GM21381 (cell line): ENCODE measurements around the gene RBM25.
"Not testable (repeated sequence)": the region's sequence is repeated elsewhere in the genome, so short reads cannot be mapped to it uniquely, and the experiment has no call there.

Experiments
- ATAC-seq: cut with Tn5 transposase; IDR thresholded peaks from one replicate; pipeline ENCODE4 v1.9.1; 2021; ENCODE audit warnings: mild to moderate bottlenecking, moderate library complexity; ENCODE audit not compliant: unreplicated experiment

RBM25 gene

DNA sequence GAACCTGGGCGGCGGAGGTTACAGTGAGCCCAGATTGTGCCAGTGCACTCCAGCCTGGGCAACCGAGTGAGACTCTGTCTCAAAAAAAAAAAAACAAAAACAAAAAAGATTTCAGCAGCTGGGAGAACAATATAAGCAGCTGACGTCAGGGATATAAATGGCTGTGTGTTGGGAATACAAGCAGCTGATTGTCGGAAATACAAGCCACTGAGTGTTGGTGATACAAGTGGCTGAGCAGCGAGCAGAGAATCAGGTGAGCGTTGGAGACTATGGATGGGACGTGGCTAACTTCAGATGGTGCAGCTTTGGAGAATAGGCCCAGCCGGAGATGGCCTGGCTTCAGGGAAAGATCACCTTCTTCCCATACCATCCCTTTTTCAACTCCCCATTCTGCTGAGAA is 109.9 kb downstream of the RBM25 start:
- ATAC-seq, result no peak

DNA sequence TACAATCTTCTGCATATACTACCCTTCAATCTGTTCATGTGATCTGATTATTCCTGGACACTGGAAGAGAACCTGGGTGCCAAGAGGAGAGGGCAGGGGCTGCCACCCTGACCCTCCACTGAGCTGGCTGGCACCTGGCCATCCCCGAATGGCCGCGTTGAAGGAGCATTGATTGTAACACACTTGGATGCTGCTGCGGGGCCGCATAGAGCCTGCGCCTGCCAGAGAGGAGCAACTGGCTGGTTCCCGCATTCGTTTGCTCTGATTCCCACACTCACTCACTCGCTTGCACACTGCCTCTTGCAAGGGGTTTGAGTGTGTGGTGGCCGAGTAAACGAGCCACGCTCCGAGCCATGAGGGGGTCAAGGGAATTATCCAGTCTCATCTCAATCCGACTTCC is 110.4 kb downstream of the RBM25 start:
- ATAC-seq, result no peak

DNA sequence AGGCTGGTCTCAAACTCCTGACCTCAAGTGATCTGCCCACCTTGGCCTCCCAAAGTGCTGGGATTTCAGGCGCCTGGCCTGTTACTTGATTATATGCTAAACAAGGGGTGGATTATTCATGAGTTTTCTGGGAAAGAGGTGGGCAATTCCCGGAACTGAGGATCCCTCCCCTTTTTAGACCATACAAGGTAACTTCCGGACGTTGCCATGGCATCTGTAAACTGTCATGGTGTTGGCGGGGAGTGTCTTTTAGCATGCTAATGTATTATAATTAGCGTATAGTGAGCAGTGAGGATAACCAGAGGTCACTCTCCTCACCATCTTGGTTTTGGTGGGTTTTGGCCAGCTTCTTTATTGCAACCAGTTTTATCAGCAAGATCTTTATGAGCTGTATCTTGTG is 111.5 kb downstream of the RBM25 start:
- not testable (repeated sequence) for ATAC-seq

DNA sequence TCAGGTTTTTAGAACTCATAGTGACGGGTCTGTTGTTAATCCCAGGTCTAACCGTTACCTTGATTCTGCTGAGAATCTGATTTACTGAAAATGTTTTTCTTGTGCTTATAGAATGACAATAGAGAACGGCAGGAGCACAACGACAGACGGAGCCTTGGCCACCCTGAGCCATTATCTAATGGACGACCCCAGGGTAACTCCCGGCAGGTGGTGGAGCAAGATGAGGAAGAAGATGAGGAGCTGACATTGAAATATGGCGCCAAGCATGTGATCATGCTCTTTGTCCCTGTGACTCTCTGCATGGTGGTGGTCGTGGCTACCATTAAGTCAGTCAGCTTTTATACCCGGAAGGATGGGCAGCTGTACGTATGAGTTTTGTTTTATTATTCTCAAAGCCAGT is 112.4 kb downstream of the RBM25 start:
- ATAC-seq, result no peak

DNA sequence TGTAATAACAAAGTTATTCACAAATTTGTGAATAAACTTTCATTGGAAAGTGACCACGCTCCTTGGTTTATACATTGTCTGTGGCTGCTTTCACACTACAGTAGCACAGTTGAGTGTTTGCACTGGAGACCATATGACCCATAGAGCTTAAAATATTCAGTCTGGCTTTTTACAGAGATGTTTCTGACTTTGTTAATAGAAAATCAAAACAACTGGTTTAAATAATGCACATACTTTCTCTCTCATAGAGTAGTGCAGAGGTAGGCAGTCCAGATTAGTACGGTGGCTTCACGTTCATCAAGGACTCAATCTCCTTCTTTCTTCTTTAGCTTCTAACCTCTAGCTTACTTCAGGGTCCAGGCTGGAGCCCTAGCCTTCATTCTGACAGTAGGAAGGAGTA is 114.2 kb downstream of the RBM25 start:
- no peak for ATAC-seq

DNA sequence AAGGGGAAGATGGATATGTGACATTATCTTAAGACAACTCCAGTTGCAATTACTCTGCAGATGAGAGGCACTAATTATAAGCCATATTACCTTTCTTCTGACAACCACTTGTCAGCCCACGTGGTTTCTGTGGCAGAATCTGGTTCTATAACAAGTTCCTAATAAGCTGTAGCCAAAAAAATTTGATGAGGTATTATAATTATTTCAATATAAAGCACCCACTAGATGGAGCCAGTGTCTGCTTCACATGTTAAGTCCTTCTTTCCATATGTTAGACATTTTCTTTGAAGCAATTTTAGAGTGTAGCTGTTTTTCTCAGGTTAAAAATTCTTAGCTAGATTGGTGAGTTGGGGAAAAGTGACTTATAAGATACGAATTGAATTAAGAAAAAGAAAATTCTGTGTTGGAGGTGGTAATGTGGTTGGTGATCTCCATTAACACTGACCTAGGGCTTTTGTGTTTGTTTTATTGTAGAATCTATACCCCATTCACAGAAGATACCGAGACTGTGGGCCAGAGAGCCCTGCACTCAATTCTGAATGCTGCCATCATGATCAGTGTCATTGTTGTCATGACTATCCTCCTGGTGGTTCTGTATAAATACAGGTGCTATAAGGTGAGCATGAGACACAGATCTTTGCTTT is 114.9 kb downstream of the RBM25 start:
- ATAC-seq, result no peak
